Stomach (tissue), 4 donors: ENCODE data around the gene DOCK6.

Source experiments
- POLR2A ChIP-seq, 4 donors: fragments of 450-650 bp; IDR thresholded peaks; one replicate each; pipeline ENCODE4 v1.6.1; 2016; ENCODE audit warnings: antibody characterized with exemption in 4 of 4, control low read depth in 2 of 4, mild to moderate bottlenecking in 1 of 4, moderate library complexity in 1 of 4
- POLR2AphosphoS5 ChIP-seq, 3 donors: sonication (generic); formaldehyde crosslinking; IDR thresholded peaks; one replicate each; pipeline ENCODE4 v1.6.1; 2016; ENCODE audit warnings: antibody characterized with exemption in 3 of 3
- TF ChIP-seq, protein P1 (sequence below), 7 experiments: fragments of 450-650 bp in 4 of 7; fragments of 200-600 bp in 3 of 7; sonication (generic) in 3 of 7; IDR thresholded peaks; one replicate each; pipeline ENCODE4 v1.5.1; 2016 to 2019; ENCODE audit warnings: antibody characterized with exemption in 7 of 7, control low read depth in 2 of 7, mild to moderate bottlenecking in 1 of 7

DNA sequence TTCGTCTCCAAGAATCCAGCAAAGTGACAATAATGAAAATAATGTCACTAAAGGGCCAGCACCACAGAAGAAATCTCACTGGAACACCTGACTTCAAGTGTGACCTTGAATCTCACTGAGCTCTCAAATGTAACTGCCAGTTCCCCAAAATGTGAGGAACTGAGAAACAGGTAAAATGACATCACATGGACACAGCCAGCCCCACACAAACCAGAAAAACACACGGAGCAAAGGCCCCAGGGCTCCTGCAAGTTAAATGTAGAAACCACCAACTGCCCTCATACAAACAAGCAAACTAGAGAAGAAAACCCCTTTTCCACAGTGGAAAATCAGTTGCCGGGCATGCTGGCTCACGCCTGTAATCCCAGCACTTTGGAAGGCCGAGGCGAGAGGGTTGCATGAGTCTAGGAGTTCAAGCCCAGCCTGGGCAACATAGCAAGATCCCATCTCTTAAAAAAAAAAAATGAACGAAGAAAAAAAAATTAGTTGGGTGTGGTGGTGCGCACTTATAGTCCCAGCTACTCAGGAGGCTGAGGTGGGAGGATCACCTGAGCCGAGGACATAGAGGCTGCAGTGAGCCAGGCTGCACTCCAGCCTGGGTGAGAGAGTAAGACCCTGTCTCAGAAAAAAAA is 56.3 kb downstream of the DOCK6 start:
- TF ChIP-seq, protein P1, sequence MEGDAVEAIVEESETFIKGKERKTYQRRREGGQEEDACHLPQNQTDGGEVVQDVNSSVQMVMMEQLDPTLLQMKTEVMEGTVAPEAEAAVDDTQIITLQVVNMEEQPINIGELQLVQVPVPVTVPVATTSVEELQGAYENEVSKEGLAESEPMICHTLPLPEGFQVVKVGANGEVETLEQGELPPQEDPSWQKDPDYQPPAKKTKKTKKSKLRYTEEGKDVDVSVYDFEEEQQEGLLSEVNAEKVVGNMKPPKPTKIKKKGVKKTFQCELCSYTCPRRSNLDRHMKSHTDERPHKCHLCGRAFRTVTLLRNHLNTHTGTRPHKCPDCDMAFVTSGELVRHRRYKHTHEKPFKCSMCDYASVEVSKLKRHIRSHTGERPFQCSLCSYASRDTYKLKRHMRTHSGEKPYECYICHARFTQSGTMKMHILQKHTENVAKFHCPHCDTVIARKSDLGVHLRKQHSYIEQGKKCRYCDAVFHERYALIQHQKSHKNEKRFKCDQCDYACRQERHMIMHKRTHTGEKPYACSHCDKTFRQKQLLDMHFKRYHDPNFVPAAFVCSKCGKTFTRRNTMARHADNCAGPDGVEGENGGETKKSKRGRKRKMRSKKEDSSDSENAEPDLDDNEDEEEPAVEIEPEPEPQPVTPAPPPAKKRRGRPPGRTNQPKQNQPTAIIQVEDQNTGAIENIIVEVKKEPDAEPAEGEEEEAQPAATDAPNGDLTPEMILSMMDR (IDR thresholded peaks at IDR 0.05), result no peak
- TF ChIP-seq POLR2A (IDR thresholded peaks at IDR 0.05) (no peak), POLR2AphosphoS5 (IDR thresholded peaks at IDR 0.05) (no peak)
